Raji (cell line): ENCODE data around the gene FARS2.
A peak's percentile ranks its signal among the peaks of the same experiment; 100 is the strongest.

ENCODE experiments used
- POLR2A ChIP-seq: IDR thresholded peaks from 2 replicates; pipeline ENCODE4 v1.6.1; 2011; ENCODE audit warnings: low read depth, low read length, control low read depth; ENCODE audit not compliant: insufficient read depth

The FARS2 gene

DNA sequence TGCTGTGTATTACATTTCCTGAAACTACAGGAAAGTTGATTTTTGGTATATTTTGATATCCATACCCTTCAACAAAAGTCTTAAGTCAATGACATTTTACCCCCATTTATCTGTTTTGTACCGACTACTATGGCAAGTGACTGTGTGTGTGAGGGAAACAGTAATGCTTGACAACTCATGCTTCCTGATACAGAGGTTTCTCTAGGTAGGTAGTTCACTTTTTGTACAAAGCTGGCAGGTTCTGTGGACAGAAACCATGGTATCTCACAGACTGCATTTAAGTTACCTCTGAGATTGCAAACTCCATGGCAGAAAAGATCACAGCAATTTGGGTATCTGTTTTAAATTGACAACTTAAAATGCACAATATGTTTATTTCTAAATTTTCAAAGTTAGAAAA is 28.8 kb downstream of the FARS2 start:
- TF ChIP-seq POLR2A: no peak

DNA sequence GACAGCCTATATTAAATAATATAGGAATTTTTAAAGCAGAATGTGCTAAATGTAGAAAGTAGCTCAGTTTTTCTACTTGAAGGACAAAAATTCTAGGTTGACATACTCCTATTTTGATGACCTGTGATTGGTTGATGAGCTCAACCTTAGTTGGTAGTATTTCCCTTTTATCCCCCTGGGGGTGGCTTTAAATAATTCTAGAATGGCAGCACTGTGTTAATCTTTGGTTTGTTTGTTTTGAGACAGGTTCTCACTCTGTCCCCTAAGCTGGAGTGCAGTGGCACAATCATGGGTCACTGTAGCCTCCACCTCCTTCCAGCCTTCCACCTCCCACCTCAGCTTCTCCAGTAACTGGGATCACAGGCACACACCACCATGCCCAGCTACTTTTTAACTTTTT is 29.2 kb downstream of the FARS2 start:
- TF ChIP-seq POLR2A: no peak

DNA sequence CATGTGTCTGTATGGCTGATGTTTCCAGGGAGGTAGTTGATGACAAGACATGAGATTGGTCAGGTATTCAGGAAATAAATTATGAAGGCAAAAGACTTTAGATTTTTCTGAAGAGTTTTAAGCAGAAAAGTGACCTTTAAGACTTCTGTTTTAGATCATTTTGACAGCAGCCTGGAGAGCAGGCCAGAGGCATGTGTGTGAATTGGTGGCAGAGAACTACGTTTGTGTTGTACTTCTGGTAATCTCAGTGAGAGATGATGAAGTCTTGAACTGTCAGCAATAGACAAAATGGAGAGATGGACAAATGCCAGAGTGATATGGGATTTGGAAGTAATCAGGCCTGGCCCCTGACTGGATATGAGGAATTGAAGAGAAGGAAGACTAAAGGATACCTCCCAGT is 30.8 kb downstream of the FARS2 start:
- TF ChIP-seq POLR2A: no peak

DNA sequence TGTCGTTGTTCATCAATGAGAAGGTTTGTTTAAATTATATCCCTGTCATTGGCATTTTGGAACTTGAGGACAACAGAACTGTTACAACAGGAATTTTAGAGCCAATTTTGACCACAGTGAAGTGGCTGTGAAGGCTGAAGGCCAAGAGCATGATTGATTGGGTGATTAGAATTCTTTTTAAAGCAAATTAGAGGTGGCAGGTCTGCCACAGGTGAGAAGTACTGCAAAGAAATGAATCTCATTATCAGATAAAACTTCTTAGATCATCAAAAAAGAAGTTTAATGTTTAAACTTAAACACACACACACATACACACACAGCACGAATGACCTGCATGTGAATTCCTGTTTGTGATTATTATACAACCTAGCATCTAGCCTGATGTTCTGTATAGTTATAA is 32.4 kb downstream of the FARS2 start:
- TF ChIP-seq POLR2A: no peak

DNA sequence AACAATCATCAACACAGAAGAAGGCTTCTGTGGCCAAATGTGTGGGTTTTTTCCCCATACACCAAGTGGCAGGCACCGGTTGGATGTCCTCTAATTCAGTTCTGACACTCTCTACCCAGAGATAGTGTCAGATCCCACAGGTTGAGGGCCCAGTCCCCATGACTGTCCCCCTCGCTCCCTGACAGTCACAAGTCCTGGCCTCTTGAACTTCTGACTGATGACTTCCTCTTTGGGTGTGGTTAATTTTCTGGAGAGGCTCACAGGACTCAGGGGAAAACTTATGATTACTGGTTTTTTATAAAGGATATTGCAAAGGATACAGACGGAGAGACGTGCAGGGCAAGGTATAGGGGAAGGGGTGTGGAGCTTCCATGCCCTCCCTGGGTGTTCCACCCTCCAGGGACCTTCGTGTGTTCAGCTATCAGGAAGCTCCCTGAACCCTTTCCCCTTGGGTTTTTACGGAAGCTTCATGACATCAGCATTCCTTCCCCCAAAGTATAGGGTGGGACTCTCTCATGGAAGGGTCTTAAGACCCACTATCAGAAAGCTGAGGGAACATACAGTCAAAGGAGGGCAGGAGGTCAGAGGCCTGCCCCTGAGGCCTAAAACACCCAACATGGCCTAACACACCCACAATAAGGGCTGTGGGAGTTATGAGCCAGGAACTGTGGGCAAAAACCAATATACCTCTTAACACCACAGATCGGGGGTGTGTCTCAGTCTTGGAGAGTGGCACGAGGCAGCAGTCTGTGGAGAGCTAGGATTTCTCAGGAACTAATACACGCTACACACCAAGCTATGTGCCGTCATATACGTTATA is 33.3 kb downstream of the FARS2 start:
- TF ChIP-seq POLR2A: no peak

DNA sequence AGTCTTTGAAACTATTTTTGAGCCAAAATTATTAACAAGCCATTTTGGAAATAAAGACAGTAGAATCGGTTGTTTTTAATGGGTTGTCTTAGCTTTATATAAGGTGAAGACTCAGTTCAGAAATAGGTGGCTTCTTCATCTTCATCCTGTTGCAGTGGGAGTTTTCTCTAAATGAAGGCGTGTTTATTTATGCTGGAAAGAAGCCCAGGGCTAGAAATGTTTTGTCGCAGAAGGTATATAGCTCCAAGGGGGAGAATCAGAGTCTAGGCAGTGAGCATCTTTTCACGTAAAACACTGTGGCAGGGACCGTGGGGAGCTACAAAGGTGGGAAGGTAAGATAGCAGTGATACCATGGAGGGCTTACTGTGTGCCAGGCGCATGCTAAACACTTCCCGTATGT is 34.3 kb downstream of the FARS2 start:
- TF ChIP-seq POLR2A: no peak

DNA sequence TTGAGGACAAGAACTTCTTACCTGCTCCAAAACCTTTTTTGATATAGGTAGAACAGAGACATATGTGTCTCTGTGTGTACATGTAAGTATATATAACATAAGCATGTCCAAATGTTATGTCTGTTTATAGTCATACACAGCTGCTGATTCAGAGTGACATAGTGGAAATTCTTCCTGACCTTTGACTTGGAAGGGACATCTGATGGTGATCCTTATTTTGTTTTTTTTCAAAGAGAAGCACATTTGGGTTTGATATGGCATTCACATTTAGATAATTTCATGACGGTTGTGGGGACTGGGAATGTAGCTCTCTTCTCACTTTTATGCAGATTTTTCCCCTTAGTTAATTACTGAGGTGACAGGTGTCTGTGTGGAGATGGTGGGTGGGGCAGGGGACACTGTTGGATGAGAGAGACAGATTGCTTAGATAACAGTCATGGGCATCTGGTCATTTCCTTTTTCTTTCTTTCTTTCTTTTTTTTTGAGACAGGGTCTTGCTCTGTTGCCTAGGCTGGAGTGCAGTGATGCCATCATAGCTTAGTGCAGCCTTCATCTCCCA is 39.0 kb downstream of the FARS2 start:
- TF ChIP-seq POLR2A: no peak

DNA sequence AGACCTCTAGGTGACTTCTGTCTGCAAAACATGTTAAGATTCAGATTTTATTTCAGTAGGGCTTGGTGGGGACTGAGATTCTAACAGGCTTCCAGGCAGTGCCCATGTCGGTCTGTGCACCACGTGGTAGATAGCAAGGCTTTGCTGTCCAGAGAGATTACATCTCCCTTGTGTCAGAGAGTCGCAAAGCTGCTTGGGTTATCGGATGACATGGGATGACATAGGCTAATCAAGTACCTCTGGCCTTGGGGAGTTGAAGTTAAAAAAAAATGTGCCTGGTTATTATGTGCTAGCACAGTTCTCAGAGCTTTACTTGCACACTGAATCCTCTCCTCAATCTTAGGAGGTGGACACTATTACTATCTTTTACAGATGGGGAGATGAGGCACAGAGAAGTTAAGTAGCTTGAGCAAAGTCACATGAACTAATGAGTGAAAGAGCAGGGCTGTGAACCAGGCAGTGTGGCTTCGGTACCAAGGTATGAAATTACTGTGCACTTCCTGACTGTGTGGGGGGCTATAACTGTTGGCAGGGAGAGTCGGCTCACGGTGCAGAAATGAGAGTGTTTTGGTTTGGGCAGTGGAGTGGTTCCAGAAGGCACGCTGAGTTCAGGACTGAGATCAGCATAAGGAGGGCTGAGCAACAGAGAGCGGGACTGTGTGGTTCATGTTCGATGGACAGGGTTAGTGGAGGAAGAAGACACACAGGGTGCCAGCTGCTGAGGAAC is 41.1 kb downstream of the FARS2 start:
- TF ChIP-seq POLR2A: no peak

DNA sequence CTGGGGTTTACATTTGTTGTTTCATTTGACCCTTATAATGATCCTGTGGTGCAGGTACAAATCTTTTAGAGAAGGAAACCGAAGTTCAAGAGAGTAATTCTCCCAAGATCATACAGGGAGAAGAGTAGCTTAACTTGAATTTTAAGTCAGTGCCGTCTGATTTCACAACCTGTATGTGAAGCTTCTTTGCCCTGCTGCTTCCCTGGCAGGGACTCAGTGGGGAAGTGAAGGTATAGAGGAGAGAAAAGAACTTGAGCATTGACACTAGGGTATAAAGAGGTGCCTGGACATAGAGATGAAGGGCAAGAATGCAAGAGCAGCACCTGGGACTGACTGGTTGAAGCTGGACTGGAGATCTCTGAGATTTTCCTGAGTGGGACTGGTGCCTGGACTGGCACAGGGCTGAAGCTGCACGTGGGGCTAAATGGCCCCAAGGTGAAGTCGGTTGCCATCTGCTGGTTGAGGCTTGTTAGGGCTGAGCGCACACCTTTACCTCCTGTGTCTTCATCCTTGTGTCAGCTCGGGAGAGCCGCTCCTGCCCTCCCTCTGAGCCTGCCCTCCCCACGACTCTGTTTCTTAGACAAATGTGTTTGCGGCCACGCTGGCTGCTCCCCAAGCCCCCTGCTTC is 41.8 kb downstream of the FARS2 start:
- peak; percentile 42; the same call in 1 of the 2 replicates for TF ChIP-seq POLR2A

DNA sequence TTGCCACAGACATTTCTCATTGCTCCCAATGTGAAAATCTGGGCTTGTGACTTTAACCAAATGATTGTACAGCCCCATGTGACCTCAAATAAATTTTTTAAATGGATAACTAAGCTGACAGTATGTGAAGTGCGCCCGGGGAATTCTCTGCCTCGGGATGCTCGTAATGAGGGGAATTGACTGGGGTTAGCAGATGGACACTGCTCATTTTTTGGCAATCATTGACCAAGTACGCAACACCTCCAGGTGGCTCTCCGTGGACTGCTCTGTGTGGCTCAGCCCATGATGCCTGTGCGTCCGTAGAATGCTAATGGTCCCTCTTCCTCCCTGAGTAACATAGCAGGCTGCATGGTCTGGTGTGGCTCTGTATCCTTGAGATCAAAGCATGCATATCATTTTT is 42.4 kb downstream of the FARS2 start:
- TF ChIP-seq POLR2A: no peak

DNA sequence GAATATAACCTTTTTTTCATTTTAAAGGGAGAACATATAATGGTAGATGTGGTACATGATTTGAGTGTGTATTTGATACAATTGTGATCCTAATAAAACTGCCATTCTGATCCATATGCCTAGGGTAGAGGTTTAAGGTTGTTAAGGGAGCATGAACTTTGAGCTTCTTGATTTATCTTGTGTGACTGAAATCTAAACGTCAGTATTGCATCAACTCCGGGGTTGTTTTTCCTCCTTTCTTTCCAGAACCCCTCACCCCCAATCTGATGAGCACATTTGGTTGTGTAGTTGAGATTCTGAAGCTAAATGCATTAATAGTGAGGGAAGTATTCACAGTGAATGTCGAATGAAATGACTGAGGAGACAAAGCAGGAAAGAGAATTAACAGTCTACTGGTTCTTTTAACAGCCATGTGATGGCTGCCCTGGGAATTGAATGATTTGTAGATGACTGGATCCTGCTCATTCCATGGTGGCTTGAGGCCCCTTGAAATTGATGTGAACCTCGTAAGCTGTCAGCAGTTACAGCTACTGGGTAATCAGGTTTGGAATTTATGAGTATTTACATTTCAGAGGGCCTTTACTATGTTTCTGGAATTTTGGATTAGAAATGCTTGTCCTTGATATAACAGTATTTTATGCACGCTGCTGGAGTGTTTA is 44.8 kb downstream of the FARS2 start:
- no peak for TF ChIP-seq POLR2A

DNA sequence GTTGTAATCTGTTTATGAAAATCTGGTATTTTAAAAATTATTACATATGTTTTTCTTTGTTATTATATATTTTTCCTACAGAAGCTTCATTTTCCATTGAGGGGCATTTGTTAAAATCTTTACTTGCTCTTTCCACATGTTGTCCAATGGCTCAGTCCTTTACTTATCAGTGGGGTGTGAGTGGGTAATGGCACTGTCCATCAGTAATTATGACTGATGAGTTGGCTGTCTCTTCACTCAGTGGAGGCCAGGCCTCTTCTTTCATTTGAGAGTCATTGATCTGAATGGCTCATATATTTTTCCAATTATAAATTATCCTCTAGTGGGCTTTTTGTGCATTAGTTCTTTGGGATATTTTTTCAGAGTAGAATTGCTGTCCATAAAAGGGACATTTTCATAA is 45.7 kb downstream of the FARS2 start:
- no peak for TF ChIP-seq POLR2A

DNA sequence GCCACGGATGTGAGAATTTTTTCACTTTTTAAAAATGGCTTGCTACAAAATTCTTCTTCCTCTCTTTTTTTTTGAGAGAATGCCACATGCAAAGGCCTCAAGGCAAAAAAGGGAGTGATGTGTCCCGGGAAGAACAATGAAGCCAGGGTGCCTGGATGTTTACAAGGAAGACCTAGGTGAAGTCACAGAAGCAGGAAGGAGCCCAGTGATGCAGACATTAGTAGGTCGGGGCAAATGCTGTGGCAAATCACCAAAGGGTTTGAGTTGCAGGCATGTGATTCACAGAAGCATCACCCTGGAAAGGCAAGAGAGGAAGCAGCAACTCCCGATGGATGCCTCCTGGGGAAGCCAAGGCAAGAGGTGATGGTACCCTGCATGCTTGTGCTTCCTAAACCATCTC is 46.8 kb downstream of the FARS2 start:
- TF ChIP-seq POLR2A: no peak

DNA sequence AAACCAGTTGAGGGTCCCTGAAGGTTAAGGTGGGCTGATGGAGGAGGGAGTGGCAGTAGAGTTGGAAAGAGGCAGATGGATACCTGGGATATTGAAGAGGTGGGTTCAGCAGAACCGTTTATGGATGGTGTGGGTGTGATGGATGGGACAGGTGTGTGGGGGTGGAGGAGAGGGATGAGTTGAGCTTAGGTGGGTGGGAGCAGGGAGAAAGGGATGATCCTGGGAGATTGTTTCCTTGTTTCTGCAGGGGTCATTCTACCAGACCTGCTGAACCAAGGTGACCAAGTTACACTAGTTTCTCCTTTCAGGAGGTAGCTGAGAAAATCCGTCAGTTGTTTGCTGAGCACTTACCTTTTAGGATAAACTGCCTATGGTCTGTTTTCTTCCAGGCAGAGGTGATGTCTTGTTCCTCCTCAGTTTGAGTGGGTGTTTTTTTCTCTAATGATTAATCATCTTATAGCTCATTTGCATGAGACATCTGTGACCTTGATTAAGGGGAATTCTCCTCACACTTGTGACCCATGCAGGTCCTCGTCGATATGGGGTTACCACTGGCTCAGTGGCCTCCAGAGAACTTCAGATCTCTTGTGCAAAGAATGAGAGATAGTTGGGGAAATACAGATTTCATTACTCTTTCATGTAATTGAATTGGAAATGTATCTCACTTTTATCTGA is 53.0 kb downstream of the FARS2 start:
- TF ChIP-seq POLR2A: no peak

DNA sequence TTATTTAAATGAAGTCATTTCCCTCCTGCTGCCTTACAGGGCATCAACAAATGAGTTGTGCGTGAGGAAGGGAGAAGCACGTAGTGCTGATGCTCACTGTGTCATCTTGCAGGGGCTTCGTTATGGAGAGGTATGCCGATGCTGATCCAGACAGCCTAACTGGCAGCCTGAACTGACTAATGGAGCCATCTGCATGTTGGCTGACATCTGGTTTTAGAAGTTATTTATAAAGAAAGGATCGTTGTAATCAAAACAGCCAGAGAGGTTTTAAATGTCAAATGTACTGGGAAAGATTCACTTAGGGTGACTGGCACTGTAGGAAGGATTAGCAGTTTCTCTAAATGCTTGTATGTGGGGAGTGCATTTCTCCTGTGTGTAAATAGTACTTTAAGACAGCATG is 54.6 kb downstream of the FARS2 start:
- no peak for TF ChIP-seq POLR2A
